Measurements from ENCODE around the gene PRM2.

Gene PRM2

GRCh38 chr16:11236461-11237254 is 39.6 kb downstream of the PRM2 start:
- no peak overlapping the region for H3K27ac ChIP-seq (ENCODE audit: low read length)
- H3K79me2 ChIP-seq (ENCODE audit: low read length): no peaks in the 10 kb centered on the region
- H3K36me3 ChIP-seq (replicated peaks; ENCODE audit: low read depth, low read length): no peaks in the 10 kb centered on the region
- no peak for TF ChIP-seq EZH2phosphoT487 (IDR thresholded peaks at IDR 0.05; ENCODE audit: low read depth)
- TF ChIP-seq, protein P1, sequence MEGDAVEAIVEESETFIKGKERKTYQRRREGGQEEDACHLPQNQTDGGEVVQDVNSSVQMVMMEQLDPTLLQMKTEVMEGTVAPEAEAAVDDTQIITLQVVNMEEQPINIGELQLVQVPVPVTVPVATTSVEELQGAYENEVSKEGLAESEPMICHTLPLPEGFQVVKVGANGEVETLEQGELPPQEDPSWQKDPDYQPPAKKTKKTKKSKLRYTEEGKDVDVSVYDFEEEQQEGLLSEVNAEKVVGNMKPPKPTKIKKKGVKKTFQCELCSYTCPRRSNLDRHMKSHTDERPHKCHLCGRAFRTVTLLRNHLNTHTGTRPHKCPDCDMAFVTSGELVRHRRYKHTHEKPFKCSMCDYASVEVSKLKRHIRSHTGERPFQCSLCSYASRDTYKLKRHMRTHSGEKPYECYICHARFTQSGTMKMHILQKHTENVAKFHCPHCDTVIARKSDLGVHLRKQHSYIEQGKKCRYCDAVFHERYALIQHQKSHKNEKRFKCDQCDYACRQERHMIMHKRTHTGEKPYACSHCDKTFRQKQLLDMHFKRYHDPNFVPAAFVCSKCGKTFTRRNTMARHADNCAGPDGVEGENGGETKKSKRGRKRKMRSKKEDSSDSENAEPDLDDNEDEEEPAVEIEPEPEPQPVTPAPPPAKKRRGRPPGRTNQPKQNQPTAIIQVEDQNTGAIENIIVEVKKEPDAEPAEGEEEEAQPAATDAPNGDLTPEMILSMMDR (IDR thresholded peaks at IDR 0.05; ENCODE audit: low read depth, low read length): no peak
- no peak overlapping the region for H3K9ac ChIP-seq (ENCODE audit: low read length)
- H2AFZ ChIP-seq (ENCODE audit: low read depth, low read length): no peak overlapping the region
- H3K4me2 ChIP-seq (ENCODE audit: low read length): no peak overlapping the region
- H3K9me3 ChIP-seq (ENCODE audit: insufficient read depth, low read length): no peaks in the 10 kb centered on the region
- H3K4me1 ChIP-seq (ENCODE audit: low read length): peaks cover 30% of the 10 kb centered on the region
- no peak overlapping the region for H3K4me3 ChIP-seq (ENCODE audit: low read length)
- H4K20me1 ChIP-seq (ENCODE audit: insufficient read depth, low read length): no peaks in the 10 kb centered on the region
- H3K27me3 ChIP-seq (ENCODE audit: low read depth, low read length): no peaks in the 10 kb centered on the region

DNA sequence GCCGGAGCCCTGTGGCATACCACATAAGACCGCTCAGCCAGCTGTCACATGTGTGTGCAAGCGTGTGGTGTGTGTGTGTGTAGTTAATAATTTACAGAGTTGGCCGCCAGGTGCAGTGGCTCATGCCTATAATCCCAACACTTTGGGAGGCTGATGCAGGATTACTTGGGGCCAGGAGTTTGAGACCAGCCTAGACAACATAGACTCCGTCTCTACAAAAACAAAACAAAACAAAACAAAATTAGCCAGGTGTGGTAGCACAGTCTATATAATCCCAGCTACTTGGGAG is 40.6 kb downstream of the PRM2 start:
- H3K79me2 ChIP-seq (ENCODE audit: low read length): no peaks in the 10 kb centered on the region
- peaks cover 40% of the 10 kb centered on the region for H3K4me1 ChIP-seq (ENCODE audit: low read length)
- no peak for TF ChIP-seq EZH2phosphoT487 (IDR thresholded peaks at IDR 0.05; ENCODE audit: low read depth)
- TF ChIP-seq, protein P1 (IDR thresholded peaks at IDR 0.05; ENCODE audit: low read depth, low read length): no peak
- H3K27ac ChIP-seq (ENCODE audit: low read length): no peak overlapping the region
- no peak overlapping the region for H3K4me3 ChIP-seq (ENCODE audit: low read length)
- H3K36me3 ChIP-seq (replicated peaks; ENCODE audit: low read depth, low read length): no peaks in the 10 kb centered on the region
- H3K4me2 ChIP-seq (ENCODE audit: low read length): no peak overlapping the region
- H4K20me1 ChIP-seq (ENCODE audit: insufficient read depth, low read length): no peaks in the 10 kb centered on the region
- no peaks in the 10 kb centered on the region for H3K9me3 ChIP-seq (ENCODE audit: insufficient read depth, low read length)
- H3K27me3 ChIP-seq (ENCODE audit: low read depth, low read length): no peaks in the 10 kb centered on the region
- no peak overlapping the region for H3K9ac ChIP-seq (ENCODE audit: low read length)
- no peak overlapping the region for H2AFZ ChIP-seq (ENCODE audit: low read depth, low read length)

DNA sequence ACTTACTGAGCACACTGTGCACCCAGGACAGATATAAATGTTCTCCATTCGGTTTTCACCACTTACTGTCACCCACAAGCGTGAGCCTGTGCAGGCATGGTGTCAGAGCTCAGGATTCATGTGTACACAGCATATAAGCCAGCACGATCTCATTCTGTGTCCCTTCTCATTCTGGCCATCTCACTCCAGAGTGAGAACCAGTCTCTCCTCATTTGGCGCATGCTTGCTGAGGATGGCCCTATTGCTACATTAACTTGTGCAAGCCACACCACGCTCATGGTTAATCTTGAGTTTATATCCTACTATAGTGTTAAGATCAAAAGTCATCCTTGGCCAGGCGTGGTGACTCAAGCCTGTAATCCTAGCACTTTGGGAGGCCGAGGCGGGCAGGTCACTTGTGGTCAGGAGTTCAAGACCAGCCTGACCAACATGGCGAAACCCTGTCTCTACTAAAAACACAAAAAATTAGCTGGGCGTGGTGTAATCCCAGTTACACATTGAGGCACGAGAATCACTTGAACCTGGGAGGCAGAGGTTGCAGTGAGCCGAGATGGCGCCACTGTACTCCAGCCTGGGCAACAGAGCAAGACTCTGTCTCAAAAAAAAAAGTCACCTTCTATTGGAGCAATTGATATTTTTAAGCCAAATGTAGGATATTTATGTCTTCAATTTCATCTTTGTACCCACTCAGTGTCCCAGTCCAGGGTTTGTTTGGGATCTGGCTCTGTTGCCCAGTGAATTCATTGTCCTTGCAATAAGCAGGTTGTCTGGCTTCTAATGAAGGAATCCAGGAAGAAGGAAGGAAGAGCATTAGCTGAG is 41.2 kb downstream of the PRM2 start:
- Histone ChIP-seq H3K79me2 (ENCODE audit: low read length) (no peaks in the 10 kb centered on the region), H2AFZ (ENCODE audit: low read depth, low read length) (no peak overlapping the region), H3K4me3 (ENCODE audit: low read length) (no peak overlapping the region), H3K27me3 (ENCODE audit: low read depth, low read length) (no peaks in the 10 kb centered on the region), H3K9ac (ENCODE audit: low read length) (no peak overlapping the region), H3K4me1 (ENCODE audit: low read length) (peaks cover 41% of the 10 kb centered on the region), H3K9me3 (ENCODE audit: insufficient read depth, low read length) (no peaks in the 10 kb centered on the region), H3K36me3 (replicated peaks; ENCODE audit: low read depth, low read length) (no peaks in the 10 kb centered on the region), H4K20me1 (ENCODE audit: insufficient read depth, low read length) (no peaks in the 10 kb centered on the region), H3K27ac (ENCODE audit: low read length) (no peak overlapping the region), H3K4me2 (ENCODE audit: low read length) (no peak overlapping the region)
- TF ChIP-seq, protein P1 (IDR thresholded peaks at IDR 0.05; ENCODE audit: low read depth, low read length): no peak
- TF ChIP-seq EZH2phosphoT487 (IDR thresholded peaks at IDR 0.05; ENCODE audit: low read depth): no peak

DNA sequence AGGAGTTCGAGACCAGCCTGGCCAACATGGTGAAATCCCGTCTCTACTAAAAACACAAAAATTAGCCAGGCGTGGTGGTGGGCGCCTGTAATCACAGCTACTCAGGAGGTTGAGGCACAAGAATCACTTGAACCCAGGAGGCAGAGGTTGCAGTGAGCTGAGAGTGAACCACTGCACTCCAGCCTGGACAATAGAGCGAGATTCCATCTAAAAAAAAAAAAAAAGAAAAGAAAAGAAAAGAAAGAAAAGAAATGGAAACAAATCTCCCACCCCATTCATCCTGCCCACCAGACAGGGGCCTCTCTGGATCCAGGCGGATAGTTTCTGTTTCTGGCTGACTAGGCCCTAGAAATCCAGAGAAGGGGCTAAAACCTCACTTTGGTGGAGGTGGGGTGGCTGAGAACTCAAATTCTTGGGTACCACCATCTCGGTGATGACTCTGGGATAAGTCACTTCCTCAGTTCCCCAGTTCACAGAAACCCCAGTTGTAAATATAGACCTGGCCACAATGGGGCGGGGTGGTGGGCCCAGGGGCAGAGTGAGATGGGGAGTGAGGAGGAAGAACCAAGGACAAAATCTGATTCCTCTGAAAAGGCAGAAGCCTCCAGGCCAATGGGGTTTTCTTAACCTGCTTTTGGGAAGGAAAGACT is 42.4 kb downstream of the PRM2 start:
- Histone ChIP-seq H3K9ac (ENCODE audit: low read length) (peak overlapping the region; percentile 60; the same call in 1 of the 2 replicates), H4K20me1 (ENCODE audit: insufficient read depth, low read length) (no peaks in the 10 kb centered on the region), H3K4me1 (ENCODE audit: low read length) (peaks cover 43% of the 10 kb centered on the region), H2AFZ (ENCODE audit: low read depth, low read length) (no peak overlapping the region), H3K36me3 (replicated peaks; ENCODE audit: low read depth, low read length) (no peaks in the 10 kb centered on the region), H3K4me3 (ENCODE audit: low read length) (no peak overlapping the region), H3K79me2 (ENCODE audit: low read length) (no peaks in the 10 kb centered on the region), H3K4me2 (ENCODE audit: low read length) (peak overlapping the region; percentile 58), H3K27me3 (ENCODE audit: low read depth, low read length) (no peaks in the 10 kb centered on the region), H3K27ac (ENCODE audit: low read length) (0 out of 2 replicates have a peak overlapping the region, but pooled peaks have one; percentile 68), H3K9me3 (ENCODE audit: insufficient read depth, low read length) (no peaks in the 10 kb centered on the region)
- no peak for TF ChIP-seq EZH2phosphoT487 (IDR thresholded peaks at IDR 0.05; ENCODE audit: low read depth)
- TF ChIP-seq, protein P1 (IDR thresholded peaks at IDR 0.05; ENCODE audit: low read depth, low read length): 0 out of 2 replicates have a peak, but pooled peaks have one; percentile 8

Data from OCI-LY3 (cell line).